Measurements from ENCODE around the gene TAF1D. TPM values are rescaled to one million over a fixed set of nuclear protein-coding genes. Genes with fewer than 3 reads are reported as not detected.

Gene TAF1D
- polyA plus RNA-seq, 3 donors: 5.9 to 68.3 (median 7.4) TPM

GRCh38 chr11:93767018-93767417, 25.7 kb upstream of the TAF1D start:
- H3K79me2 ChIP-seq (ENCODE audit: insufficient read depth, low read length): no peaks in the 10 kb centered on the region
- H3K36me3 ChIP-seq (replicated peaks in 1 of 2; ENCODE audit: control insufficient read depth in 1 of 2, insufficient read depth in 2 of 2, low read length in 2 of 2): peaks cover 9 to 33% of the 10 kb centered on the region in 2 donors
- Mint-ChIP-seq H3K4me1 (no peaks in the 10 kb centered on the region), H3K4me3 (no peak overlapping the region), H3K9me3 (peaks cover 4 to 14% (median 5%) of the 10 kb centered on the region in 7 donors), H3K27ac (no peak overlapping the region), H3K27me3 (ENCODE audit: low read depth in 3 of 3) (peaks cover 0 to 2% (median 0%) of the 10 kb centered on the region in 3 donors), H3K36me3 (peaks cover 19 to 20% of the 10 kb centered on the region in 2 donors)
- H3K9ac ChIP-seq (ENCODE audit: insufficient read depth, low read length, poor library complexity, severe bottlenecking): no peak overlapping the region
- H3K4me1 ChIP-seq (ENCODE audit: control insufficient read depth in 1 of 2, insufficient read depth in 2 of 2, low read length in 2 of 2): no peaks in the 10 kb centered on the region
- intact Hi-C loops (cut with micrococcal nuclease): no loop called here
- no peak overlapping the region for H3K4me3 ChIP-seq (replicated peaks in 1 of 3; ENCODE audit: low read depth in 2 of 3, low read length in 3 of 3)
- H3K9me3 ChIP-seq (replicated peaks in 1 of 2; ENCODE audit: control insufficient read depth in 1 of 2, insufficient read depth in 1 of 2, low read length in 2 of 2): peaks cover 4 to 6% of the 10 kb centered on the region in 2 donors
- no peaks in the 10 kb centered on the region for H4K20me1 ChIP-seq (ENCODE audit: insufficient read depth, low read length)
- DNase-seq: no peak
- H2AFZ ChIP-seq (ENCODE audit: insufficient read depth, low read depth, low read length, poor library complexity, severe bottlenecking): no peak overlapping the region
- H3K27ac ChIP-seq (ENCODE audit: low read depth in 1 of 2, low read length in 2 of 2): no peak overlapping the region
- WGBS (ENCODE audit: insufficient coverage): no CpG with 5 or more reads among the region's 3 CpGs
- H3K27me3 ChIP-seq (ENCODE audit: control insufficient read depth in 2 of 2, insufficient read depth in 2 of 2, low read length in 2 of 2): no peaks in the 10 kb centered on the region
- no peak overlapping the region for H3K4me2 ChIP-seq (replicated peaks; ENCODE audit: extremely low read depth, low read length, poor library complexity, severe bottlenecking)
- TF ChIP-seq, protein P1, sequence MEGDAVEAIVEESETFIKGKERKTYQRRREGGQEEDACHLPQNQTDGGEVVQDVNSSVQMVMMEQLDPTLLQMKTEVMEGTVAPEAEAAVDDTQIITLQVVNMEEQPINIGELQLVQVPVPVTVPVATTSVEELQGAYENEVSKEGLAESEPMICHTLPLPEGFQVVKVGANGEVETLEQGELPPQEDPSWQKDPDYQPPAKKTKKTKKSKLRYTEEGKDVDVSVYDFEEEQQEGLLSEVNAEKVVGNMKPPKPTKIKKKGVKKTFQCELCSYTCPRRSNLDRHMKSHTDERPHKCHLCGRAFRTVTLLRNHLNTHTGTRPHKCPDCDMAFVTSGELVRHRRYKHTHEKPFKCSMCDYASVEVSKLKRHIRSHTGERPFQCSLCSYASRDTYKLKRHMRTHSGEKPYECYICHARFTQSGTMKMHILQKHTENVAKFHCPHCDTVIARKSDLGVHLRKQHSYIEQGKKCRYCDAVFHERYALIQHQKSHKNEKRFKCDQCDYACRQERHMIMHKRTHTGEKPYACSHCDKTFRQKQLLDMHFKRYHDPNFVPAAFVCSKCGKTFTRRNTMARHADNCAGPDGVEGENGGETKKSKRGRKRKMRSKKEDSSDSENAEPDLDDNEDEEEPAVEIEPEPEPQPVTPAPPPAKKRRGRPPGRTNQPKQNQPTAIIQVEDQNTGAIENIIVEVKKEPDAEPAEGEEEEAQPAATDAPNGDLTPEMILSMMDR (IDR thresholded peaks at IDR 0.05): no peak

DNA sequence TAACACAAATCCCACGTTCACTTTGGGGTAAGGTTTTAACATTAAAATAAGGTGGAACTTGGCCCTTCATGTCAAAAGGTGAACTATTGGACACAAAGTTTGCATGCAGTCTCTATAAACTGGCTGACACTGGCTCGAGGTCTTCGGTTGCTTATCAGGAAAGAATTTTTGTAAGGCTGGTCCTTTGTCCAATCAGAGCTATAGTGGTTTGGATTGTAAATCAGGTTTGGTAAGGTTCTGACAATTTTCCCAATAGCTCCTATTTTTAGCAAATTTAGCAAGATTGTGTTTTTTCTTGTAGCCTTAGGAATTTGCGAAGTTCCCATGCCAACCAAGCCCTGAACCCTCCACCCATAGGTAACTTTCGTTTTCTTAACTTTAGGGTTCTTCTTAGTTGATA, 25.2 kb upstream of the TAF1D start:
- H3K4me1 Mint-ChIP-seq: no peaks in the 10 kb centered on the region
- no peak overlapping the region for H3K4me3 Mint-ChIP-seq
- intact Hi-C loops (cut with micrococcal nuclease): no loop called here

More for the DNA sequence above, 25.2 kb upstream of the TAF1D start:
- H3K27ac Mint-ChIP-seq: no peak overlapping the region
- peaks cover 4 to 14% (median 5%) of the 10 kb centered on the region in 7 donors for H3K9me3 Mint-ChIP-seq
- Histone ChIP-seq H3K4me3 (replicated peaks in 1 of 3; ENCODE audit: low read depth in 2 of 3, low read length in 3 of 3) (no peak overlapping the region), H3K9me3 (replicated peaks in 1 of 2; ENCODE audit: control insufficient read depth in 1 of 2, insufficient read depth in 1 of 2, low read length in 2 of 2) (peaks cover 4 to 5% of the 10 kb centered on the region in 2 donors), H3K27me3 (ENCODE audit: control insufficient read depth in 2 of 2, insufficient read depth in 2 of 2, low read length in 2 of 2) (no peaks in the 10 kb centered on the region), H3K9ac (ENCODE audit: insufficient read depth, low read length, poor library complexity, severe bottlenecking) (no peak overlapping the region), H4K20me1 (ENCODE audit: insufficient read depth, low read length) (no peaks in the 10 kb centered on the region), H3K79me2 (ENCODE audit: insufficient read depth, low read length) (no peaks in the 10 kb centered on the region), H3K4me1 (ENCODE audit: control insufficient read depth in 1 of 2, insufficient read depth in 2 of 2, low read length in 2 of 2) (no peaks in the 10 kb centered on the region), H3K4me2 (replicated peaks; ENCODE audit: extremely low read depth, low read length, poor library complexity, severe bottlenecking) (no peak overlapping the region), H2AFZ (ENCODE audit: insufficient read depth, low read depth, low read length, poor library complexity, severe bottlenecking) (no peak overlapping the region), H3K27ac (ENCODE audit: low read depth in 1 of 2, low read length in 2 of 2) (no peak overlapping the region), H3K36me3 (replicated peaks in 1 of 2; ENCODE audit: control insufficient read depth in 1 of 2, insufficient read depth in 2 of 2, low read length in 2 of 2) (peaks cover 13 to 37% of the 10 kb centered on the region in 2 donors)
- peaks cover 19 to 23% of the 10 kb centered on the region in 2 donors for H3K36me3 Mint-ChIP-seq
- peaks cover 0 to 2% (median 0%) of the 10 kb centered on the region in 3 donors for H3K27me3 Mint-ChIP-seq (ENCODE audit: low read depth in 3 of 3)
- 100% methylated on average over 1 of the region's 5 CpGs for WGBS (ENCODE audit: insufficient coverage)
- TF ChIP-seq, protein P1 (IDR thresholded peaks at IDR 0.05): no peak
- no peak for DNase-seq

All from CD14-positive monocyte (primary cell).